ENCODE data around the gene PRR7.
A peak's percentile ranks its signal among the peaks of the same experiment; 100 is the strongest.

Gene PRR7

GRCh38 chr5:177487975-177488374, 41.4 kb downstream of the PRR7 start:
- no peak for DNase-seq

GRCh38 chr5:177489119-177489716, 42.6 kb downstream of the PRR7 start:
- no peak for DNase-seq

GRCh38 chr5:177490311-177490991, 43.8 kb downstream of the PRR7 start:
- no peak for DNase-seq

GRCh38 chr5:177490992-177491391, 44.4 kb downstream of the PRR7 start:
- no peak for DNase-seq

GRCh38 chr5:177491429-177491945, 44.9 kb downstream of the PRR7 start:
- no peak for DNase-seq

GRCh38 chr5:177491983-177492746, 45.6 kb downstream of the PRR7 start:
- DNase-seq = no peak

GRCh38 chr5:177492841-177493240, 46.2 kb downstream of the PRR7 start:
- DNase-seq = no peak

- no peak for DNase-seq
Measured at GRCh38 chr5:177493795-177494345, 47.3 kb downstream of the PRR7 start.

GRCh38 chr5:177494346-177495195, 48.0 kb downstream of the PRR7 start:
- no peak for DNase-seq

GRCh38 chr5:177495243-177496060, 48.8 kb downstream of the PRR7 start:
- DNase-seq = no peak

GRCh38 chr5:177496070-177496726, 49.6 kb downstream of the PRR7 start:
- DNase-seq = no peak

- no peak for DNase-seq
Measured at GRCh38 chr5:177496727-177497291, 50.2 kb downstream of the PRR7 start.

GRCh38 chr5:177497292-177498012, 50.8 kb downstream of the PRR7 start, which contains the start of gene PDLIM7:
Gene PDLIM7 (minus strand): TSS chr5:177497604. CDS start chr5:177496512, 1,092 bp downstream.
- peak; percentile 96 for DNase-seq

- no peak for DNase-seq
Measured at GRCh38 chr5:177498013-177498787, 51.6 kb downstream of the PRR7 start.

GRCh38 chr5:177499842-177500241, 53.2 kb downstream of the PRR7 start:
- no peak for DNase-seq

GRCh38 chr5:177500685-177501522, 54.3 kb downstream of the PRR7 start:
- DNase-seq = peak; percentile 88

GRCh38 chr5:177501874-177502678, 55.5 kb downstream of the PRR7 start:
- no peak for DNase-seq

Data from activated T-cell treated with anti-CD3 and anti-CD28 coated beads, Interleukin-2, amount 50 U/mL, for 1 hour (primary cell).